ENCODE measurements around the gene FERMT1. TPM values are rescaled to one million over a fixed set of nuclear protein-coding genes. Genes with fewer than 3 reads are reported as not detected.
A peak's percentile ranks its signal among the peaks of the same experiment; 100 is the strongest.

The FERMT1 gene
- polyA plus RNA-seq, 3 donors, result not detected

GRCh38 chr20:6037082-6037481 is 85.7 kb downstream of the FERMT1 start:
- Histone ChIP-seq H3K27me3 (ENCODE audit: control insufficient read depth in 2 of 2, insufficient read depth in 2 of 2, low read length in 2 of 2) (no peaks in the 10 kb centered on the region), H3K9me3 (replicated peaks in 1 of 2; ENCODE audit: control insufficient read depth in 1 of 2, insufficient read depth in 1 of 2, low read length in 2 of 2) (no peaks in the 10 kb centered on the region), H3K4me2 (replicated peaks; ENCODE audit: extremely low read depth, low read length, poor library complexity, severe bottlenecking) (no peak overlapping the region), H3K9ac (ENCODE audit: insufficient read depth, low read length, poor library complexity, severe bottlenecking) (no peak overlapping the region), H3K27ac (ENCODE audit: low read depth in 1 of 2, low read length in 2 of 2) (no peak overlapping the region), H2AFZ (ENCODE audit: insufficient read depth, low read depth, low read length, poor library complexity, severe bottlenecking) (no peak overlapping the region), H4K20me1 (ENCODE audit: insufficient read depth, low read length) (peaks cover 17% of the 10 kb centered on the region), H3K79me2 (ENCODE audit: insufficient read depth, low read length) (no peaks in the 10 kb centered on the region), H3K36me3 (replicated peaks in 1 of 2; ENCODE audit: control insufficient read depth in 1 of 2, insufficient read depth in 2 of 2, low read length in 2 of 2) (peaks cover 81 to 95% of the 10 kb centered on the region in 2 donors), H3K4me1 (ENCODE audit: control insufficient read depth in 1 of 2, insufficient read depth in 2 of 2, low read length in 2 of 2) (no peaks in the 10 kb centered on the region), H3K4me3 (replicated peaks in 1 of 3; ENCODE audit: low read depth in 2 of 3, low read length in 3 of 3) (no peak overlapping the region)
- DNase-seq, result no peak
- Mint-ChIP-seq H3K4me1 (peaks cover 14% of the 10 kb centered on the region), H3K27ac (no peak overlapping the region), H3K27me3 (ENCODE audit: low read depth in 3 of 3) (peaks cover 0 to 2% (median 0%) of the 10 kb centered on the region in 3 donors), H3K4me3 (no peak overlapping the region), H3K9me3 (peaks cover 0 to 7% (median 0%) of the 10 kb centered on the region in 7 donors), H3K36me3 (peaks cover 79 to 95% of the 10 kb centered on the region in 2 donors)
- intact Hi-C loops (cut with micrococcal nuclease), result no loop called here
- TF ChIP-seq CTCF (IDR thresholded peaks at IDR 0.05), result no peak
- WGBS (ENCODE audit: insufficient coverage), result no CpG with 5 or more reads among the region's 1 CpG

DNA sequence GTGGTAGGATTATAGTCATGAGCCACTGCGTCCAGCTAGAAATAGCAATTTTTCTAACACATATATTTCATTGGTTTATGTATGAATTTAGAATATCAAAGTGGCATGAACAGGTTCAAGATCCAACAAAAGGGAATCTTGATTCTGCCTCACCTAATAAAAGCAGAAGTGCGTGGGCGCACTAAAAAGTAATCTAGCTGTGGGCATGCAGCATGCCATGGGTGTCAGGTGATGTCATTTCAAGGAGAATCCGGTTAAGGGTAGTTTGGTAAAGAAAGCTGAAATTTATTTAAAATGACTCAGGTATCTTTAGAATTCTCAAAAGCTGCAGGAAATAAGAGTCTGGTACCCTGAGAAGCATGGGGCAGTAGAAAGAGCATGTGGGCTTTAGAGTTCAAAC is 86.6 kb downstream of the FERMT1 start:
- no peak for TF ChIP-seq CTCF (IDR thresholded peaks at IDR 0.05)
- Histone ChIP-seq H3K9me3 (replicated peaks in 1 of 2; ENCODE audit: control insufficient read depth in 1 of 2, insufficient read depth in 1 of 2, low read length in 2 of 2) (no peaks in the 10 kb centered on the region), H3K4me1 (ENCODE audit: control insufficient read depth in 1 of 2, insufficient read depth in 2 of 2, low read length in 2 of 2) (no peaks in the 10 kb centered on the region), H3K27ac (ENCODE audit: low read depth in 1 of 2, low read length in 2 of 2) (no peak overlapping the region), H2AFZ (ENCODE audit: insufficient read depth, low read depth, low read length, poor library complexity, severe bottlenecking) (no peak overlapping the region), H3K4me3 (replicated peaks in 1 of 3; ENCODE audit: low read depth in 2 of 3, low read length in 3 of 3) (no peak overlapping the region), H4K20me1 (ENCODE audit: insufficient read depth, low read length) (peaks cover 20% of the 10 kb centered on the region), H3K36me3 (replicated peaks in 1 of 2; ENCODE audit: control insufficient read depth in 1 of 2, insufficient read depth in 2 of 2, low read length in 2 of 2) (peaks cover 79 to 93% of the 10 kb centered on the region in 2 donors), H3K79me2 (ENCODE audit: insufficient read depth, low read length) (no peaks in the 10 kb centered on the region), H3K9ac (ENCODE audit: insufficient read depth, low read length, poor library complexity, severe bottlenecking) (no peak overlapping the region), H3K27me3 (ENCODE audit: control insufficient read depth in 2 of 2, insufficient read depth in 2 of 2, low read length in 2 of 2) (no peaks in the 10 kb centered on the region), H3K4me2 (replicated peaks; ENCODE audit: extremely low read depth, low read length, poor library complexity, severe bottlenecking) (no peak overlapping the region)
- Mint-ChIP-seq H3K36me3 (peaks cover 77 to 91% of the 10 kb centered on the region in 2 donors), H3K27me3 (ENCODE audit: low read depth in 3 of 3) (no peaks in the 10 kb centered on the region), H3K4me3 (no peak overlapping the region), H3K27ac (peak overlapping the region in 1 of 7 donors; percentile 36), H3K9me3 (peaks cover 0 to 7% (median 0%) of the 10 kb centered on the region in 7 donors), H3K4me1 (peaks cover 14% of the 10 kb centered on the region)
- intact Hi-C loops (cut with micrococcal nuclease), result no loop called here
- 100% methylated on average over 3 of the region's 4 CpGs for WGBS (ENCODE audit: insufficient coverage)
- DNase-seq, result no peak
